ENCODE data around the gene COX6B2.
A peak's percentile ranks its signal among the peaks of the same experiment; 100 is the strongest.

The COX6B2 gene

DNA sequence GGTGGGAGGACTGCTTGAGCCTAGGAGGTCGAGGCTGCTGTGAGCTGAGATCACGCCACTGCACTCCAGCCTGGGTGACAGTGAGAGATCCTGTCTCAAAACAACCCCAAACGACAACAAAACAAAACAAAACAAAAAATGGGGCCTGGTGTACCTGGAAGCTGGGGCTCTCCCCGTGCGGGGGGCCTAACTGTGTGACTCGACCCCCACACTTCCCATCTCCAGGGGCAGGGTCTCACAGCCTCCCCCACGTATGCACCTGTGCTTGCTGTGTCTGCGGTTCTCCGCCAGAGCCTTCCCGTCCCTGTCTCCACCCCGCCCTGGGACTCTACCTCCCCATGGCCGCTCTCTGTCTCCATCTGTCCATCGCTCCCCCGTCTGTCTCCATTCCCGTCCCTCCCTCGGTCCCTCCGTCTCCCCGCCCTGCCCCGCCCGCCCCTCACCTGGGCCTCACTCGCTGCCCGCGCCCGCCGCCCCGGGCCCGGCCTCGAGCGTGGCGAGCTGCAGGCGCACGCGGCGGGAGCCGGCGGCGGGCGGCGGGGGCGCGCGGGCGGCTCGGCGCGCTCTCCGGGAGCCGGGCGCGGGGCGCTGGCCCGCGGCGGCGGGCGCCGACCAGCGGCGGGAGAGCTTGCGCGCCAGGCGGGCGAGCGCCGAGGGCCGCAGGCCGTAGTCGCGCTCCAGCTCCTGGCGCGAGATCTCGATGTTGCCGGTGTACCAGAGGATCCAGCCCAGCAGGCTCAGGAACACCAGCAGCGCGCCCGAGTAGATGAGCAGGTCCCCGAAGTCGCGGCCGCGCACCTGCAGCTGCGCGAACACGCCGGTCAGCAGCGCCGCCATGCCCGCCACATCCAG lies 29.0 kb upstream of the COX6B2 start:
- DNase-seq = peak; percentile 33 to 59

DNA sequence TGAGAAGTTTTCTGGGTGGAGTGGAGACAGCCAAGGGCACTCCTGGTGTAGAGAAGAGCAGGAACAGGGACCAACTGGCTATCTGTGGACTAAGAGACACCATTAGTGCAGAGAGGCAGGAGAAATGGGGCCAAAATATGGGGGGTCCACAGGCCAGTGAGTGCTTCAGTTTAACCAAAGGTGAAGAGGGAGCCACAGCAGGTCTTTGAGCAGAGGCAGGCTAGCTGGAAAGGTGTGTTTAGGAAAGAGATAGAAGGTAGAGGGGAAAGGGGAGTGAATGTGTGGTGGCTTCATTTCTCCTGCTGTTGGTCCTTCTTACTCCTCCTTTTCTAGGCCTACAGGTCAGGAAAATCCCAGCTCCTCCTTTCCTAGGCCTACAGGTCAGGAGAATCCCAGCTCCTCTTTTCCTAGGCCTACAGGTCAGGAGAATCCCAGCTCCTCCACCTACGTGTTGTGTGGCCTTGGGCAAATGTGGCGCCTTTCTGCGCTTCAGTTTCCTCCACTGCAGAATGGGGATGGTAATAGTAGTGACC lies 28.1 kb upstream of the COX6B2 start:
- no peak for DNase-seq

DNA sequence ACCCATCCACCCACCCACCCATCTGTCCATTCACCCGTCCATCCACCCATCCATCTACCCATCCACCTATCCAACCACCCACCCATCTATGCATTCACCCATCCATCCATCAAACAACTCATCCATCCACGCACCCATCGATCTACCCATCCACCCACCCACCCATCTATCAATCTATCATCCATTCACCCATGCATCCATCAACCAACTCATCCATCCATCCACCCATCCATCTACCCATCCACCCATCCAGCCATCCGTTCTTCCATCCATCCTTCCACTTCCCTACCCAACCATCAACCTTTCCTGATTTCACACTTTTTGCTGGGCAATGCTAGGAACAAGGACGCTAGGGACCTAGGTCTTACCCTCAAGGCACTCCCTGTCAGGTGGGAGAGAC lies 27.5 kb upstream of the COX6B2 start:
- no peak for DNase-seq

DNA sequence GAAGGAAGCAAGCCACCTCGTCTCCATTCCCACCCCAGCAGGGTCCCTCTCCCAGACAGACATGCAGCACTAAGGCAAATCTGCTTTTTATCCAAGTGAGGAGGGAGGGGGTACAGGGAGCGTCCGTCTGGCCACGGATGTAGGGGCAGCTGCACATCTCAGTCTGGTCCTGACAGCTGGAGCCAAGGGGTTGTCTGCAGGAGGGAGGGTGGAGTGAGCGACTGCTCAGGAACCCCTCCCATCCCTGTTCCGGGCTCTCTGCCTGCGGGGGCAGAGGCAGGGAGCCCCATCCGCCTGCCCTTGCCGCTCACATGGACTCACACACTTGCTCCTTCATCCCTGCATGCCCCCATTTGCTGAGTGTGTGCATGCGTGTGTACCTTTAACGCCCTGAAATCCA lies 24.7 kb upstream of the COX6B2 start:
- DNase-seq = no peak

DNA sequence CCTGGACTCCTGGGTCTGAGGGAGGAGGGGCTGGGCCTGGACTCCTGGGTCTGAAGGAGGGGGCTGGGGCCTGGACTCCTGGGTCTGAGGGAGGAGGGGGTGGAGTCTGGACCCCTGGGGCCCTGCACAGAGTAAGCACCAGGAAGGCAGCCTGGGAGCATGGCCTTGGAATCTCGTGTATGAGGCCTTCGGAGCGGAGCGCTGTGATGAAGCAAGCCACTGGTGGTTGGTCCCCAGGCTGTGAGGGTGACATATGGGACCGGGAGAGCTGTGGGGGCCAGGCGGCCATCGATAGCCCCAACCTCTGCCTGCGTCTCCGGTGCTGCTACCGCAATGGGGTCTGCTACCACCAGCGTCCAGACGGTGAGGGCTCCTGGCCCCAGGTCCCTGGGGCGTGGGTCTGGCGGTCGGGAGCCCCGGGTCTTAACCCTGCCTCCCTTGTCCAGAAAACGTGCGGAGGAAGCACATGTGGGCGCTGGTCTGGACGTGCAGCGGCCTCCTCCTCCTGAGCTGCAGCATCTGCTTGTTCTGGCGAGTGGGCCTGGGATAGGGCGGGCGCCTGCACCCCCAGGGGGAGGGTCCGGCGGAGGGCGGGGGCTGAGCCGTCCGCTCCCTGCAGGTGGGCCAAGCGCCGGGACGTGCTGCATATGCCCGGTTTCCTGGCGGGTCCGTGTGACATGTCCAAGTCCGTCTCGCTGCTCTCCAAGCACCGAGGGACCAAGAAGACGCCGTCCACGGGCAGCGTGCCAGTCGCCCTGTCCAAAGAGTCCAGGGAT lies 23.0 kb upstream of the COX6B2 start:
- no peak for DNase-seq

DNA sequence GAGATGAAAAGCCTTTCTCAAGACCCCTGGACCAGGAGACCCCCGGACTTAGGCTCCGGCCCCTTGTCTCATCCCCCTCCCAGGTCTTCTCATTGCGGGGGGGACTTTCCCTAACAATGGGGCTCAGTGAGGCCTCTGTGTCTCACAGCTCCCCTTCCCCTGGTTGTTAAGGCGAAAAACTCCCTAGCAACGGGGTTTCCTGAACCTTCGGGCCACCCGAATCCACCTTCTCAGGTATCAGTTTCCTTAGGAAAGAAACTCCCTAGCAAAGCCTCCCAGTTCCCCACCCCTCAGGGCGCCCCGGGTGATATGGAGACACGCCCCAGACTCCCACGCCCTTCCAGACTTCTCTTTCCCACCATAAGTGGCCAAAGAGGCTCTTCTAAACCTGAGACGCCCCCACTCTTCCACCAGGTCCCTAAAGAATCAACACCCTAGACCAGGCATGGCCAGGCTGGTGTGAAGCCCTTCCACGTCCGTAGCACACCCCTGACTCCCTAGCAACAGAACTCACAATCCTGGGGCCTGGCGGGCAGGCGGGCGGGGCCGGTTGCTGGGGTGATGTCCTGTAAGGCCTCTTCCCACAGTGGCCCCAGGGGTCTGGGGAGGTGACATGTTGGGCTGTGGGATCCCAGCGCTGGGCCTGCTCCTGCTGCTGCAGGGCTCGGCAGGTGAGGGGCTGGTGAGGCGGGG lies 21.9 kb upstream of the COX6B2 start, which contains the start of gene TMEM190:
Gene TMEM190 (plus strand): TSS at position 586 of the 693 bp plus-strand sequence. CDS start 28 bp downstream, at position 614.
- DNase-seq = no peak

DNA sequence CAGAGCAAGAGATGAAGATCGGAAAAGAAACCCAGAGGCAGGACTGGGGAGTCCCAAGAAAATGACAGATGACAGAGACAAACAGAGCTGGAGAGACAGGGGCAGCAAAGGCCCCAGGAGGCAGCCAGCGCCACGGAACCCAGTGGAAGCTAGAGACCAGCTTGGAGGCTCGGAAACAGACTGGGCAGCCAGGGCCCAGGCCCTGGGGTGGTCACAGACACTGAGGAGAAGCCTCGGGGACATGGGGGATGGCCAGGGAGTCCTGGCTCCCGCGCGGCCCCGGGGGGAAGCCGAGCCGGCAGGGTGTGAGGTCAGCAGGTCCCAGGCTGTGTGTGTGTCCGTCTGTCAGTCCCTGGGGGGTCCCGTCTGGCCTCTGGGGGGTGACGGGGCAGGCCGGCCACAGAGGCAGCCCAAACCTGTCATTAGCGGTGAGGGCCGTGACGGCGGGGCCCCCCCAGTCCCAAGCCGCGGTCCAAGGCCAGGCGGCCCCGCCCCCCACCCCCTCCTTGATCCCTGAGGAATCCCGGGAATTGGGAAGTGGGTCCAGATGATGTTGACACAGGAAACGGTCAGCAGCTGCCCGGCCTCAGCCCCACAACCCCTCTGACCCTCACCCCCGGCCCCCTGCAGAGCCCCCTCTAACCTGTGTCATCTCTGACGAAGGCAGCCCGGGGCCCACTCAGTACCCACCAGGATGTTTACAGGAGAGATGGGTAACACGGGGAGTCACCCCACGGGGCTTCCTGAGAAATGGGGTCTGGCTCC lies 19.7 kb upstream of the COX6B2 start:
- DNase-seq = no peak

DNA sequence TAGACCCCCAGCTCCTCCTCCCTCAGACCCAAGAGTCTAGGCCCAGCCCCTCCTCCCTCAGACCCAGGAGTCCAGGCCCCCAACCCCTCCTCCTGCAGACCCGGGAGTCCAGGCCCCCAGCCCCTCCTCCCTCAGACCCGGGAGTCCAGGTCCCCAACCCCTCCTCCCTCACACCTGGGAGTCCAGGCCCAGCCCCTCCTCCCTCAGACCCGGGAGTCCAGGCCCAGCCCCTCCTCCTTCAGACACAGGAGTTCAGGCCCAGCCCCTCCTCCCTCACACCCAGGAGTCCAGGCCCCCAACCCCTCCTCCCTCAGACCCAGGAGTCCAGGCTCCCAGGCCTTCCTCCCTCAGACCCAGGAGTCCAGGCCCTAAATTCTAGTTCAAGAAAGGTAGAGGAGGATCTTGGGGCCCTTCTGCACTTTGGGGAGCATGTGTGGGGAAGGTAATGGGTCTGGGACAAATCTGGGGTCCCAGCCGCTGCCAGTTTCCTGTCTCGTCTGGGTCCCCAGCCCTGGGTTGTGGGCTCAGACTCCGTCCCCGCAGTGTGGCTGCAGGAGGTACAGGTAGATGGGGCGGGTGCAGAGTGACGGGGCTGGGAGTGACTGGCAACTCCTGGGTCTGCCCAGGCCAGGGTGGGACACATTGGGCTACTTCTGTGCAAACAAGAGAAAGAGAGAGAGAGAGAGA lies 18.9 kb upstream of the COX6B2 start:
- no peak for DNase-seq

DNA sequence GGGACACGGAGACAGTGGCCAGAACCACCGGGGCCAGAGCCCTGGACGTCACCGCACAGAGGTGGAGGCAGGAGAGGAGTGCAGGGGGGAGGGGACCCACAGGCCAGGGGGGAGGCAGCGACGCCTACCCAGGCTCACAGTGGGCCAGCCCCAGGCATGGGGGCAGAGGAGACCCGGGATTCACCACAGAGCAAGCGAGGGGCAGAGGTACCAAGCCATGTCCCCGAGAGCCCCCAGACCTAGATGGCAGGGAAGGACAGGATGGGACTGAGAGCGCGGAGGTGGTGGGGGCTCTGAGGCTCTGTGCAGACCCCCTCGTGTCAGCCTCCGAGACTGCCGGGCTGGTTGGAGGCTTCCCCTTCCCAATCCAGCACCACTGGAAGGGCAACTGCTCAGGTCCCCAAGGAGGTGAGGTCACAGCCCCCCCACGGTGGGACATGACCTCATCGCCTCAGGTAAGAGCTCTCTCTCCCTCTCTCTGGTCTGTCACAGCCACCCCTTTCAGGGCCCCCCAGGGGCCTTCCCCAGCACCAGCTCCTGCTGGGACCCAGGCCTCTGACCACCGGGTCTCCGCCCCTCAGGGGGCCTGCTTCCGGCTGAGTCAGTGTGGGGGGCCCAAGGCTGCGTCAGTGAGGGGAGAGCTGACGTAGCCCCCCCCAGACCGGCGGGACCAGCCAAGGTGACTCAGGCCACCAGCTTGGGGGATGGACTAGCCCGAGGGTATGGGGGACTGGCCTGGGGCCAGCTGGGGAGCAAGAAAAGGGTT lies 18.0 kb upstream of the COX6B2 start:
- DNase-seq = no peak

DNA sequence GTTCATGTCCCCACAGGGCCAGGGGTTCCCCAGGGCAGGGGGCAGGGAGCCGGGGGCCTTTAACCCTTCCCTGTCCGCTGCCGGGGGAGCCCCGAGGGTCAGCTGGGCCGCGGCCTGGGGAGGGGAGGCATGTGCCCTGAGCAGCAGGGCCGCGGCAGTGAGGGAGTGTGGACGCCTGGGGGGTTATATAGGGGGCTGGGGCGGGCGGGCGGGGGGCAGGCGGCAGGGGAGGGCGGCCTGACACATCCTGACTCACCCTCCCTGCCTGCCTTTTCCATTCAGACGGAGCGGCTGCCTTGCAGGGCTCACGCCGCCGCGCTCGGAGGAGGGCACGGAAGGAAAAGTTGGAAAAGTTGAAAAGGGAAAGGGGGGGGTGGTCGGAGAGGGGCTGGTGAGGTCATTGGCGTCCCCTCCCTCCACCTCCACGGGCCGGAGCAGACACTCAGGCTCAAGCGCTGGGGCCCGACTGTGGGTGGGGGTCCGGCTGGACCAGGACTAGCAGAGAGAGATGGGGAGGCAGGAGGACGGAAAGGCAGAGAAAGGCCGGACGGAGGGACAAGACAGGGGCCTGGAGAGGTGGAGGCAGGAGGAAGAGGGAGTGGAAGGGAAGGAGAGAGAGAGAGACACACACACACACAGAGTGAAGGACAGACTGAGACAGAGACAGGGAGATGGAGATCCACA lies 15.9 kb upstream of the COX6B2 start, which contains the start of gene IL11:
Gene IL11 (minus strand): TSS at position 159 of the 684 bp plus-strand sequence. CDS start 153 bp downstream, at position 6.
- no peak for DNase-seq

DNA sequence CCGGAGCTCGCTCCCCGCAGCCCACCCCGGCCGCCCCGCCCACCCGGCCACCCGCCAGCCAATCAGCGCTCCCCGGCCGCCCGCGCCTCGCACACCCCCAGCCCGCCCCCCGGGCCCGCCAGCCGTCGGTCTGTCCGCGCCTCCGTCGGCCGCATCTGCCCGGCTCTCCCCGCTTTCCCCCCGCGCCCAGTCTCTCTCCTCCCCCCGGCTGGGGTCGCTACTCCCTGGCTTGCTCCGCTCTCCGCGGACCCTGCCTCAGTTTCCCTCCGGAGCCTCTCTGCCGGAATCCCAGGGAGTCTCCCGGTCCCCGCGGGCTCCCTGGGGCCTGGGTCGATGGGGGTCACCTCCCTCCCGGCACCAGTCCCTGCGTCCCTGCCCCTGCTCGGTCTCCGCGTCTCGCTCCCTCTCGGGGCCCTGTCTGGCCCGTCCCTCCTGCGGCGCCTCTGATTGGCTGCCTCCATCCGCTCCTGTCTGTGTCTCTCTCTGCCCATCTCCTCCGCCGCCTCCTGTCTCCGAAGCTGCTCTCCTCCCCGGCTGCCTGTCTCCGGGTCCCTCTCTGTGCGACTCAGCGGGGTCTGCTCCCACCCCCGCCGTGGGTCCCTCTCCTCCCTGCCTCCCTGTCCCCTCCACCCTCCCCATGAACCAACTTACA lies 15.3 kb upstream of the COX6B2 start:
- no peak for DNase-seq

DNA sequence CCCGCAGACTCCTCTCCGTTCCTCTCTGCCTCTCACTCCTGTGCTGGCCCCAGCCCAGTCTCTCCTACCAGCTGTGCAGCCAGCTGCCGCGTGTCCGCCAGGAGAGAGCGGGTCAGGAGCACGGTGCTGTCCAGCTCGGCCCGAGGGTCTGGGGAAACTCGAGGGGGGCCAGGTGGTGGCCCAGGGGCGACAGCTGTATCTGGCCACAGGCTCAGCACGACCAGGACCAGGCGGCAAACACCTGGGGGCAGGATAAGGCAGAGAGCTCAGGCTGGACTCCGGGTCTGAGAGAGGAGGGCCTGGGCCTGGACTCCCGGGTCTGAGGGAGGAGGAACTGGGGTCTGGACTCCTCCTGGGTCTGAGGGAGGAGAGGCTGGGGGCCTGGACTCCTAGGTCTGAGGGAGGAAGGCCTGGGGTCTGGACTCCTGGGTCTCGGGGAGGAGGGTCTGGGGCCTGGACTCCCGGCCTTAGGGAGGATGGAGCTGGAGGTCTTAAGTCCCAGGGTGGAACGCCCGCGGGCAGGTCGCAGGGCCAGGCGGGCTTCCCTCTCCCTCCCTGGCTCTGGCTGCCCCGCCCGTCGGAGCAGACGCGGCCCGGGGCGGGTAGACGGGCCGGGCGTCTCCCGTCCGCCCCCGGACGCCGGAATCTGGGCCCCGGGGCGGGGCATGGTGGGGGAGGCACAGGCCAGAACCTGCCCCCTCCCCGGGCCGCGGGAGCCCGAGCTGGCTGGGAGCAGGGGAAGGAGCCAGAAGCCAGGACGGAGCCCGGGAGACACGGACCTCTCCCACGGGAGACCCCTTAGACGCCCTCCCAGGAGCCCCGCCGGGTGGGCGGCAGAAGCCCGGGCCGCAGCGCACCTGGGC lies 14.4 kb upstream of the COX6B2 start:
- peak; percentile 33 to 60 for DNase-seq

DNA sequence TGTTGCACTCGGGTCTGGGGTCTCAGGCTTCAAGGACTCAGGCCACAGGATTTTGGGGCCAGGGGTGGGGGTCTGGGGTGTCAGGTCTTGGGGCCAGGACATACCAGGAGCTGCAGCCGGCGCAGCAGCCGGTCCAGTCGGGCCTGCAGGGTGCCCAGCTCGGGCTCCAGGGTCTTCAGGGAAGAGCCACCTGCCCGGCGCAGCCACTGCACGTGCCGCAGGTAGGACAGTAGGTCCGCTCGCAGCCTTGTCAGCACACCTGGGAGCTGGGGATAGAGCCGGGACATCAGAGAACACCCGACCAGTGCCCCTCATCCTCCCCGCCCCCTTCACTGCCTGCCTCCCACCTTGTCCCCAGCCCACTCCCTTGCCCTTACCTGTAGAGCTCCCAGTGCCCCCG lies 13.6 kb upstream of the COX6B2 start:
- no peak for DNase-seq

DNA sequence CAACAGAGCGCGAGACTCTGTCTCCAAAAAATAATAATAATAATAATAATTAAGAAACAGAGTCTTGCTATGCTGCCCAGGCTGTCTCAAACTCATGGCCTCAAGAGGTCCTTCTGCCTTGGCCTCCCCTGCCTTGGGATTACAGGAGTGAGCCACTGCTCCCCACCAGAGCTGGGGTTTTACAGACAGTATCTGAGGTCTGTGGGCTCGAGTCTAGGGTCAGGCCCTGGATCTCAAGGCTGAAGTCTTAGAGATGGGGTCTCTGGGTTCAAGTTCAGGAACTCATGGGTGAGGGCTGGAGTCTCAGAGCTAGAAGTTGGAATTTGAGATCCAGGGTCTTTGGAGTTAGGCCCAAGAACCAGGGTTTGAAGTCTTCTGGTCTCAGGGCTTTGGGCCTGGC lies 12.3 kb upstream of the COX6B2 start:
- DNase-seq = no peak

DNA sequence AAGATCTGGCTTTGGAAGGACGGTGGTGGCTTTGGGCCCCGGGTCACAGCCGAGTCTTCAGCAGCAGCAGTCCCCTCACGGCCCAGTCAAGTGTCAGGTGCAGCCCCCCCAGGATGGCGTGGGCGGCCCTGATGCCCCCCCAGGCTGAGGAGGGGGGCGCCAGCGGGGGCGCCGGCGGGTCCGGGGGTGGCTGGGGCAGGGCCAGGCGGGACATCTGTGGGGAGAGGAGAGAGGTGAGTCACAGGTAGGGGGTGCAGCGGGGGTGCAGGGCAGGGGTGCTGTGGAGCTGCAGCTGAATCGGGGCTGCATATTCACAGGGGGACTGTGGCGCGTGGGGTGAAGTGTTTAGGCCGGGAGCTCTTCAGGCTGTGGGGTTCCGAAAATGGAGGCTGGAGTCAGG lies 11.4 kb upstream of the COX6B2 start:
- DNase-seq = no peak

DNA sequence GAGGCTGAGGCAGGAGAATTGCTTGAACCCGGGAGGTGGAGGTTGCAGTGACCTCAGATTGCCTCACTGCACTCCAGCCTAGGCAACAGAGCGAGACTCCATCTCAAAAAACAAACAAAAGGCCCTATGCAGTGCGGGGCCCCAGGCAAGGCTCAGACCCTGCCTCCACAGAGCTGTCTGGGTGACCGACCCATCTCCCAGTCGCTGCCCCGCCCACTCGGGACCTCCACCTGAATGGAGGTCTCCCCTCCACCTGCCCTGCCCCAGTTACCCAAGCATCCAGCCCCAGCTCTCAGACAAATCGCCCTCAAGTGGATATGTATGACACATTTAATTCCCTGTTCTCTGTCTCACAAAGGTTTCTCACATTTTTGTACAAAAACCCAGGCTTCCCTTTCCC lies 10.7 kb upstream of the COX6B2 start:
- DNase-seq = no peak

DNA sequence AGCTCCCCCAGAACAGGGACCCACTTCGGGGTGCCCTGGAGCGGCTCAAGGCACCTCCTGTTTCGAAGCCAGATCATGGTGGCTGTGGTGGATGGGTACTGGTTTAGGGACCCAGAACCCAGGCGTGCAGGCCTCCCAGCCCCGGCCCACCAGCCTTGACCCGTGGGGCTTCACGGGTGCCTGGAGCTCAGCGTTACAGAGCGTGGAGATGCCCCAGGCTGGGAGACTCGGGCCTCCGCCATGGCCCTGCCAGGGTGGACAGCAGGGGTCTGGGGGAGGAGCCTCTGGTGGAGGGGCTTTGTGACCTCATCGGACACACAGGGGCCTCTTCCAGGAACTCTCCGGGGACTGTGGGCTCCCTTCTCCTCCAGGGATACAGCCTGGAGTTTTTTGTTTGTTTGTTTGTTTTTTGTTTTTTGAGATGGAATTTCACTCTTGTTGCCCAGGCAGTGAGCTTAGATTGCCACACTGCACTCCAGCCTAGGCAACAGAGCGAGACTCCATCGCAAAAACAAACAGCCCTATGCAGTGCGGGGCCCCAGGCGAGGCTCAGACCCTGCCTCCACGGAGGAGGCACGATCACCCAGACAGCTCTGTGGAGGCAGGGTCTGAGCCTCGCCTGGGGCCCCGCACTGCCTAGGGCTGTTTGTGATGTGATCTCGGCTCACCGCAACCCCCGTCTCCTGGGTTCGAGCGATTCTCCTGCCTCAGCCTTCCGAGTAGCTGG lies 8.6 kb upstream of the COX6B2 start, which contains the start of gene GARIN5B:
Gene GARIN5B (minus strand): TSS at position 271 of the 727 bp plus-strand sequence. CDS start 194 bp downstream, at position 77.
- no peak for DNase-seq
